Placental epithelial cell (primary cell): Measurements from ENCODE around the gene AARS1. TPM values are rescaled to one million over a fixed set of nuclear protein-coding genes. Genes with fewer than 3 reads are reported as not detected.

ENCODE experiments used
- small RNA-seq: library from RNA; depleted of rRNA; stranded (forward); fragments of <200 nt; gene quantifications from one replicate; pipeline ENCODE3, GENCODE V24; 2012
- total RNA-seq: library from RNA; depleted of rRNA; stranded (reverse); fragments of >200 nt; gene quantifications from 2 replicates; pipeline ENCODE4 v1.2.3, GENCODE V29; 2012

Gene AARS1
- 90.3 and 97.6 TPM in 2 replicates for total RNA-seq

DNA sequence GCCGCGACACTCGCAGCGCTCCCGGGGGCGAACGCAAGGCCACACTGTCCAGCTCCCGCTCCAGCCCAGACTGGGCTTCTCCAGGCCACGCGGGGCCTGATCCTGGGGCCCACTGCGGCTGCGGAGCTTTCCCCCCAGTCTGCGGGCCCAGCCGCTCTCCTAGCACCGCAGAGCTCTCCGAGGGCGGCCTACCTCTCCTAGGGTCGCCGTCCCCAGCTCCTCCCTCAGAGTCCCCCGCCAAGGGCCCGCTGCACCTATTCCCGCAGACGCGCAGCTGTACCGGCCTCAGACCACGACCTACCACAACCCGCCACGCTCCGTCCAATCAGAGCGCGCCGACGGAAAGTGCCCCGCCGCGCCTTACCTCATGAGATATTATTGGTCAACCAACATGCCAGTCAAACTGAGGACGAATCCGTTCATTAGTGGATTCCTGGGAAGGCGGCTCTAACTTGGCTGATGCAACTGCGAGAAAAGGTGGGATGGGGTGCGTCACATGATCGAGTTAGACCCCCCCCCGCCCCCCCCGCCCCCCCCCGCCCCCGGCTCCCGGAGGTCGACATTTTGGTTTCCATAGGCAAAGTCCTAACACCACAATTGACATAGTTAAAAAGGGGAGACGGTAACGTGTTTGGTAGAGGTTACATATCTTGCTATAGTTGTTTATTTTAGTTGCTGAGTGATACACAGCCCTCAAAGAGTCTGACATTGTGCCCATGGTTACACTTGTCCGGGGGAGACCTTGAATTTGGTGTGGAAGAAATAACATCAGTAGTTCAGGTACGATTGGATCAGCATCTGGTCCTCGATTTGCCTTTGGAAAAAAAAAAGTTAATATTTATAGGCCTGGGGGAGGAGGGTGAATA is at the start of gene AARS1:
TSS of gene AARS1 (minus strand) at position 278 of the 866 bp plus-strand sequence. CDS start 6,743 bp downstream, outside the sequence.

DNA sequence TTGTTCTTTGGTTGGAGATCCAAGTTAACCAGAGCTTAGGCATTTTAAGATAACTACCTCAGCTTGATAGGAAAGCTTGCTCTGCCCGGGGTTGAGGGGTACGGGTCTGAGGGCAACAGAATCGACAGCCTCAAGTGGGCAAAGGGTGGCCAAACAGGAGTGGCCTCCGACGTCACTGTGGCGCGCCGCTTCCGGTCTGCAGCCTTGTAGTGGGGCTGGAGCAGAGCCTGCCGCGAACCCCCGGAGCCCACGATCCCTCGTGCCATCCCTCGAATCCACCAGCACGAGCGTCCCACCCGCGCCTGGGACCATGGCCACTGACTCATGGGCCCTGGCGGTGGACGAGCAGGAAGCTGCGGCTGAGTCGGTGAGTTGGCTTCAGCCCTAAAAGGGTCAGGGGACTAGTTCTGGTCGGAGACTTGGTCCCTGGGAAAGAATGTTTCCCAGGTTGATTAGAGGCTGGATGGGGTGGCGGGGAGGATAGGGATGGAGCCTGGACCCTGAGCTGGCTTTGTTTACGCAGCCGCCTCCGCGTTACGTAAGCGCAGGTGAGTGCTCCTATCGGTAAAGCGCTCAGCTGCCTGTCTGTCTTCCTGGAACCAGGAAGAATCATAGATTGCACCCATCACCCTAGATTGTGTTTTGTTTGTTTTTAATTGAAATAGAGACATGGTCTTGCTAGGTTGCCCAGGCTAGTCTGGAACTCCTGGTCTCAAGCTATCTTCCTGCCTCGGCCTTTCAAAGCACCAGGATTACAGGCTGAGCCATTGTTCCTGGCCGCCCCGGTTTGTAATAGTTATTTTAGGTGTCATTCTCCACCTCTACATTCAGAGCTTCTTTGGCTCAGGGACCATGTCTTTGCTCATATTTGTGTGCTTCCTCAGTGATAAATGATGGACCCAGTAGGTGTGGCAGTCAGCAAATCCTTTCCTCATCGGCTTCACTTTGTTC is 10.0 kb upstream of the AARS1 start, which contains the start of gene DDX19B:
TSS of gene DDX19B (plus strand) at position 199 of the 951 bp plus-strand sequence. CDS start at position 311, 112 bp downstream.

DNA sequence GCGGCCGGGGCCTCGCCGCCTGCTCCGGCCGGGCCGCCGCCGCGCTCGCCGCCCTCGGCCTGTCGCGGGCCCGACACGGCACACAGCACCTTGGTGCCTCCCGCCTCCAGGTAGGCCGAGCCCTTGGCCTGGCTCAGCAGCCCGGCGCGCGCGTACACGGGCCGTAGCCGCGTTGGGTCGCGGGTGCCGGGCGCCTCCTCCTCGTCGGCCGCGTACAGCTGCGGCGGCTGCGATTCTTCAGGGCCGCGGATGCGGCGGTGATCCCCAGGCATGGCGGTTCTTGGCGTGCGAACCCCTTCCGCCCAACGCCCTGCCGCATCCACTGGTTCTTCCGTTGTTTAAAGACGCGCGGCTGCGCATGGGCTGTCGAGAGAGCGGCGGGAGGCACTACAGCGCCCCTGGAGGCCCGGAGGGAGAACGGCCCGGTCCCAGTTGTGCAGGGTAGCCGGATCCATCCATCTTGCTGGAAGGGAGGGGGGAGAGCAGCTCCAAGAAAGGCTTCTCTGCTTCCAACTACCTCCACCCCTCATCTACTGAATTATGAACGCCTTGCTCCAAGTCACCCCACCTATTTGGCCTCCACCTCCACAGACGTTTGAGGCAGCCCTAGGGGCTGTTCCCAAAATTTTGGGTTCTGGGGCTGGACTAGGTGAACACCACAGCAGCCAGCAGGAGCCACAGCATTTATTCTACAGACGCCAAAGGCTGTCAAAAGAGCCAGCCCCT is 37.5 kb downstream of the AARS1 start, which contains the start of gene EXOSC6:
TSS of gene EXOSC6 (minus strand) at position 312 of the 726 bp plus-strand sequence. CDS start at position 272, 40 bp downstream.

Small RNAs within 50 kb of the gene (small RNA-seq; reads per million reads assigned to genes)
- not detected for gene AC009060.2
- gene RN7SL279P, result not detected

Other genes starting within 250 kb of the AARS1 start
- 19.8 and 38.1 TPM in 2 replicates for gene PDPR, start 175.2 kb downstream of the AARS1 start, total RNA-seq
- 0.11 and 1.2 TPM in 2 replicates for gene CLEC18C, start 115.7 kb downstream of the AARS1 start, total RNA-seq
- 21.2 and 23.2 TPM in 2 replicates for gene EXOSC6, start 37.6 kb downstream of the AARS1 start, total RNA-seq
- gene DDX19B, start 9.7 kb upstream of the AARS1 start, total RNA-seq, result 32.6 and 36.3 TPM in 2 replicates
- 31.0 and 42.3 TPM in 2 replicates for gene DDX19A, start 57.4 kb upstream of the AARS1 start, total RNA-seq
- 21.3 and 29.4 TPM in 2 replicates for gene ST3GAL2, start 149.6 kb upstream of the AARS1 start, total RNA-seq
- gene FCSK, start 165.1 kb upstream of the AARS1 start, total RNA-seq, result 6.3 and 14.9 TPM in 2 replicates
- 67.5 and 74.1 TPM in 2 replicates for gene COG4, start 234.0 kb upstream of the AARS1 start, total RNA-seq
- 89.9 and 141 TPM in 2 replicates for gene SF3B3, start 234.3 kb upstream of the AARS1 start, total RNA-seq